PFSK-1 (cell line): ENCODE measurements around the gene FBN3.

Experiments
- FOXP2 ChIP-seq: optimal IDR thresholded peaks from 2 replicates; pipeline ENCODE3; 2011; ENCODE audit warnings: borderline replicate concordance, control low read depth, inconsistent platforms; ENCODE audit not compliant: insufficient read depth; ENCODE audit errors: extremely low read length, extremely low read depth
- POLR2AphosphoS5 ChIP-seq: IDR thresholded peaks from 2 replicates; pipeline ENCODE4 v1.6.1; 2012; ENCODE audit warnings: low read depth, mild to moderate bottlenecking, control low read depth, low read length, moderate library complexity
- SIN3A ChIP-seq: IDR thresholded peaks from 2 replicates; pipeline ENCODE4 v1.6.1; 2012; ENCODE audit warnings: mild to moderate bottlenecking, low read length, moderate library complexity, borderline replicate concordance; ENCODE audit not compliant: insufficient read depth
- TAF1 ChIP-seq: IDR thresholded peaks from 2 replicates; pipeline ENCODE4 v1.6.1; 2012; ENCODE audit warnings: low read length, control low read depth, borderline replicate concordance; ENCODE audit not compliant: insufficient read depth
- TF ChIP-seq, protein P1 (sequence below), 2 experiments: IDR thresholded peaks; 2 replicates each; pipeline versions ENCODE4 v1.6.1 to v1.8.0; 2011 to 2012; ENCODE audit warnings: low read depth in 2 of 2, low read length in 2 of 2, control low read depth in 1 of 2, inconsistent platforms in 1 of 2, mild to moderate bottlenecking in 1 of 2, moderate library complexity in 1 of 2; ENCODE audit not compliant: insufficient read depth in 1 of 2

Gene FBN3

DNA sequence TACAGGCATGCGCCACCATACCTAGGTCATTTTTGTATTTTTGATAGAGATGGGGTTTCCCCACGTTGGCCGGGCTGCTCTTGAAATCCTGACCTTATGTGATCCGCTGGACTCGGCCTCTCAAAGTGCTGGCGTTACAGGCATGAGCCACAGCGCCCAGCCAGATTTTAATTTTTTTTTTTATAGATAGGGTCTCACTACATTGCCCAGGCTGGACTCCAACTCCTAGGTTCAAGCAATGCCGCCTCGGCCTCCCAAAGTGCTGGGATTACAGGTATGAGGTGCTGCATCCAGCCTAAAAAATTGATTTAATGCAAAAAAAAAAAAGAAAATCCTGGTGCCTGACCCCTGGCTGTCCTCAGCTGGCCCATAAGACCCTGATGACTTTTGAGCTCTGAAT, 34.9 kb upstream of the FBN3 start:
- no peak for TF ChIP-seq SIN3A
- no peak for TF ChIP-seq TAF1
- TF ChIP-seq FOXP2 = no peak
- TF ChIP-seq POLR2AphosphoS5 = no peak
- TF ChIP-seq, protein P1, sequence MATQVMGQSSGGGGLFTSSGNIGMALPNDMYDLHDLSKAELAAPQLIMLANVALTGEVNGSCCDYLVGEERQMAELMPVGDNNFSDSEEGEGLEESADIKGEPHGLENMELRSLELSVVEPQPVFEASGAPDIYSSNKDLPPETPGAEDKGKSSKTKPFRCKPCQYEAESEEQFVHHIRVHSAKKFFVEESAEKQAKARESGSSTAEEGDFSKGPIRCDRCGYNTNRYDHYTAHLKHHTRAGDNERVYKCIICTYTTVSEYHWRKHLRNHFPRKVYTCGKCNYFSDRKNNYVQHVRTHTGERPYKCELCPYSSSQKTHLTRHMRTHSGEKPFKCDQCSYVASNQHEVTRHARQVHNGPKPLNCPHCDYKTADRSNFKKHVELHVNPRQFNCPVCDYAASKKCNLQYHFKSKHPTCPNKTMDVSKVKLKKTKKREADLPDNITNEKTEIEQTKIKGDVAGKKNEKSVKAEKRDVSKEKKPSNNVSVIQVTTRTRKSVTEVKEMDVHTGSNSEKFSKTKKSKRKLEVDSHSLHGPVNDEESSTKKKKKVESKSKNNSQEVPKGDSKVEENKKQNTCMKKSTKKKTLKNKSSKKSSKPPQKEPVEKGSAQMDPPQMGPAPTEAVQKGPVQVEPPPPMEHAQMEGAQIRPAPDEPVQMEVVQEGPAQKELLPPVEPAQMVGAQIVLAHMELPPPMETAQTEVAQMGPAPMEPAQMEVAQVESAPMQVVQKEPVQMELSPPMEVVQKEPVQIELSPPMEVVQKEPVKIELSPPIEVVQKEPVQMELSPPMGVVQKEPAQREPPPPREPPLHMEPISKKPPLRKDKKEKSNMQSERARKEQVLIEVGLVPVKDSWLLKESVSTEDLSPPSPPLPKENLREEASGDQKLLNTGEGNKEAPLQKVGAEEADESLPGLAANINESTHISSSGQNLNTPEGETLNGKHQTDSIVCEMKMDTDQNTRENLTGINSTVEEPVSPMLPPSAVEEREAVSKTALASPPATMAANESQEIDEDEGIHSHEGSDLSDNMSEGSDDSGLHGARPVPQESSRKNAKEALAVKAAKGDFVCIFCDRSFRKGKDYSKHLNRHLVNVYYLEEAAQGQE (IDR thresholded peaks at IDR 0.05; ENCODE audit: insufficient read depth in 1 of 2, low read depth in 2 of 2, low read length in 2 of 2) = no peak

- TF ChIP-seq, protein P1 (IDR thresholded peaks at IDR 0.05; ENCODE audit: insufficient read depth in 1 of 2, low read depth in 2 of 2, low read length in 2 of 2) = no peak
- TF ChIP-seq POLR2AphosphoS5 (no peak), TAF1 (no peak), FOXP2 (no peak), SIN3A (no peak)
These were observed 30.6 kb upstream of the FBN3 start for GRCh38 chr19:8180018-8180417.

- TF ChIP-seq SIN3A = no peak
- TF ChIP-seq POLR2AphosphoS5 = no peak
- TF ChIP-seq TAF1 = no peak
- TF ChIP-seq, protein P1 (IDR thresholded peaks at IDR 0.05; ENCODE audit: insufficient read depth in 1 of 2, low read depth in 2 of 2, low read length in 2 of 2) = no peak
- no peak for TF ChIP-seq FOXP2
These were observed 25.3 kb upstream of the FBN3 start for GRCh38 chr19:8174706-8175105.

DNA sequence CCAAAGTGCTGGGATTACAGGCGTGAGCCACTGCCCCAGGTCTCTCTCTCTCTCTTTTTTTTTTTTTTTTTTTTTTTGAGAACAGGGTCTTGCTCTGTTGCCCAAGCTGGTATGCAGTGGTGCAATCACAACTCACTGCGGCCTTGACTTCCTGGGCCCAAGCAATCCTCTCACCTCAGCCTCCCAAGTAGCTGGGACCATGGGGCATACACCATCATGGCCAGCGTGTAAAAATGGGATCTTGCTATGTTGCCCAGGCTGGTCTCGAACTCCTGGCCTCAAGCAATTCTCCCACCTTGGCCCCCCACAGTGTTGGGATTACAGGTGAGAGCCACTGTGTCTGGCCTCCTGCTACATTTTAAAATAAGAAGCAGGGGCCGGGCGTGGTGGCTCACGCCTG, 19.1 kb upstream of the FBN3 start:
- TF ChIP-seq POLR2AphosphoS5 (no peak), SIN3A (no peak), FOXP2 (no peak), TAF1 (no peak)
- TF ChIP-seq, protein P1 (IDR thresholded peaks at IDR 0.05; ENCODE audit: insufficient read depth in 1 of 2, low read depth in 2 of 2, low read length in 2 of 2) = no peak

DNA sequence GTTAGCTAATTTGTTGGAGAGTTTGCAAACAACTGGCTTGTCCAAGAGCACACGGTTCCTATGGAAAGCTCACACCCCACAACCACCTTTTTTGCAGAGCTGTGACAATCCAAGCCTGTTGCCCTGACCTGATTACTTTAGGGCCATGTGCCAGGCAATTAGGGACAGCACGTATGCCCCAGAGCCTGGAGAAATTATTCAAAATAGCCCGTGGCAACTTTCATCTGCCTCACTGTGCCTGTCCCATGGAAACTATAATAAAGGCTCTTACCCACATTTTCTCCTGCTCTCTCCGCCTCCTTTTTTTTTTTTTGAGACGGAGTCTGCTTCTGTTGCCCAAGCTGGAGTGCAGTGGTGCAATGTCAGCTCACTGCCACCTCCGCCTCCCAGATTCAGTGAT, 18.6 kb upstream of the FBN3 start:
- TF ChIP-seq, protein P1 (IDR thresholded peaks at IDR 0.05; ENCODE audit: insufficient read depth in 1 of 2, low read depth in 2 of 2, low read length in 2 of 2) = no peak
- TF ChIP-seq POLR2AphosphoS5 (no peak), FOXP2 (no peak), TAF1 (no peak), SIN3A (no peak)
